ENCODE results near the gene LRMDA.

LRMDA gene

GRCh38 chr10:75836064-75836463 lies 404.6 kb downstream of the LRMDA start:
- DNase-seq (ENCODE audit: low spot score), result no peak

DNA sequence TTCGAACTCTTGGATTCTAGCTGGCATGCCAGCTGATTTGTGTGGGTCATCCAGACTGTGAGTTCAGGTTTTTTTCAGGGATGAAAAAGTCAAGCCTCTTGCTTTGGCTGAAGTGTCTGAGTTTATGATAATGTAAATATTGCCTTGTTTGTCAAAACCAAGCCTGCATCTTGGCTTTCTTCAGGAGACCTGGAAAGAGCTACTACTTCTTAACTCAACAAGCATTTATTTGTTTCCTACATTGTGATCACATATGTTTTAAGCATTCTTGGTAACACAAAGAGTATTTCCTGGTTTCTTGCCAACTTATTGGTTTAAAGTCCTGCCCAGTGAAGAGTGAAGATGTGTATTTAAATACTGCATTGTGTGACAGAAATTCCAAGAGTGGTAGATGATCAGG lies 407.1 kb downstream of the LRMDA start:
- no peak for DNase-seq (ENCODE audit: low spot score)

GRCh38 chr10:75839020-75839419 lies 407.6 kb downstream of the LRMDA start:
- DNase-seq (ENCODE audit: low spot score), result no peak

DNA sequence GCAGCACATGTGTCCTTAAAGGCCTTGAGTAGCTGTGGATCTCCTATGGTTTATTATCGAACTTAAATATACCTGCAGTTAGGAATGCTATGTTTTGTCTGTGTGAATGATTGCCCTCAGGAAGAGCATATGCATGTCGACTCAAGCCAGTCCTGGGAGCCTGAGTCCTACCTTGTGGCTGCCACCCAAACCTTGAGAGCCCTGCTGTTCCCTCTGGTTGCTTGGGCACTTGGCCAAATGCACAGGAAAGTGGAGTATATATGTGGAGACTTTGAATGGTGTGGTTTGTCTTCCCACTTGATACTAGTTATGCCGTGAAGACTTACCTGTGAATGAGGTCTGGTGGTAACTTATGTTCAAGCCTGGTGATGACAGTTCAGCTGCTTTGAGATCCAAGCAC lies 409.8 kb downstream of the LRMDA start:
- DNase-seq (ENCODE audit: low spot score), result no peak

DNA sequence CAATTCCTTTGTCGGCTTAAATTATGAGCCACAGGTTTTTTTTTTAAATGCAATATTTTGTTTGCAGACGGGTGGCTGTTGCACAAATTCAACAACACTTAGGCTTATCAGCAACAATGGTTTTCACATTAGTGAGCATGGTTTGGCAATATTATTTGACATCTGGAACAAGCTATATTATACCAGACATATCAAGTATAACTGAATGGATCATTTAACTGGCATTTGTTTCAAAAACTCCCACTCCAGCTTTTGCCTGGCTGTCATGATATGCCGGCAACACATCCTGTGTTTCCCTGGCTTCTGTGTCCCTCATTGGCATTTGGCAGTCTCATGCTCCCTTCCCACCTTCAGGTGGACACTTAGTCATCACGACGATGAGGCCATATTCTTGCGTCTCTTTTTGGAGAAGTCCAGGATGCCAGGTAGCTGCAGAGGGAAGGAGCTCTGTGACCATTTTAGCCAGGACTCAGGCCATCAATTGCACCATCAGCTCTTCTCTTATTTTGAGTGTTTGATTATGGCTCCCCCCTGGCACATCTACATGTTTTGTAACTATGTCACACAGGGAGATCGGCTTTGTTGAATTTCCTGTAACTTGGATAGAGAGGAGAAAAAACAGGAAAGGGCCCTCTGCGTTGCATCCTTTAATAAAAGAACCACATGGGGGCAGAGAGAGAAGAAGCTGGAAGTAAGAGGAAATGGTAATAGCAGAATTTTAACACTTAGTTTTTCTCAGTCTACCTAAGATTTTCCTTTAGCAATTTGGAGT lies 413.9 kb downstream of the LRMDA start:
- DNase-seq (ENCODE audit: low spot score), result no peak

DNA sequence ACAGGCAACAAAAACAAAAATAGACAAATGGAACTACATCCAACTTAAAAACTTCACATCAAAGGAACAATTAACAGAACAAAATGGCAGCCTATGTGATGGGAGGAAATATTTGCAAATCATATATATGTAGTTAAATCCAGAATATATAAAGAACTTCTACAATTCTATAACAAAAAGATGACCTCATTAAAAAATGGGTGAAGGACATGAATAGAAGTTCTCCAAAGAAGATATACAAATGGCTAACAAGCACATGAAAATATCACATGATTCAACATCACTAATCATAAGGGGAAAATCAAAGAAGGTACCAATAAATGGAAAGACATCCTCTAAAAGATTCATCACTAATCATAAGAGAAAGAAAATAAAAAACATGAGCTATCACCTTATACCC lies 416.1 kb downstream of the LRMDA start:
- DNase-seq (ENCODE audit: low spot score), result no peak

- no peak for DNase-seq (ENCODE audit: low spot score)
Observed at GRCh38 chr10:75851580-75852345, 420.3 kb downstream of the LRMDA start.

DNA sequence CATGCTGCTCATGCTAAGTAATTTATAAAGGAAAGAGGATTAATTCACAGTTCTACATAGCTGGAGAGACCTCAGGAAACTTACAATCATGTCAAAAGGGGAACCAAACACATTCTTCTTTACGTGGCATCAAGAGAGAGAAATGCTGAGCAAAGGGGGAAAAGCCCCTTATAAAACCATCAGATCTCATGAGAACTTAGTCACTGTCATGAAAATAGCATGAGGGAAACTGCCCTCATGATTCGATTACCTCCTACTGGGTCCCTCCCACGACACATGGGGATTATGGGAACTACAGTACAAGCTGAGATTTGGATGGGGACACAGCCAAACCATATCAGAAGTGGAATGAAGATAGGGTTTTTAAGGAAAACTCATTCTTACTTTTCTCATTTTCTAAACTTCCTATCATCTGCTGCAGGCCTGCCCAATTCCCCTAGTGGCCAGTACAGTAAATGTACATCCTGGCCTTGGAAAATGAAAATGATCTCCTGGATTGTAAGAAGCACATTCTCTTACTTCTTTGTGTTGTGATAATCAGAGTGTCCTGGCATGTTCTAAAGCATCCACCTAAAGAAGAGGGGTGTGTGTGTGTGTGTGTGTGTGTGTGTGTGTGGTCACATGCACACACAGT lies 421.5 kb downstream of the LRMDA start:
- no peak for DNase-seq (ENCODE audit: low spot score)

DNA sequence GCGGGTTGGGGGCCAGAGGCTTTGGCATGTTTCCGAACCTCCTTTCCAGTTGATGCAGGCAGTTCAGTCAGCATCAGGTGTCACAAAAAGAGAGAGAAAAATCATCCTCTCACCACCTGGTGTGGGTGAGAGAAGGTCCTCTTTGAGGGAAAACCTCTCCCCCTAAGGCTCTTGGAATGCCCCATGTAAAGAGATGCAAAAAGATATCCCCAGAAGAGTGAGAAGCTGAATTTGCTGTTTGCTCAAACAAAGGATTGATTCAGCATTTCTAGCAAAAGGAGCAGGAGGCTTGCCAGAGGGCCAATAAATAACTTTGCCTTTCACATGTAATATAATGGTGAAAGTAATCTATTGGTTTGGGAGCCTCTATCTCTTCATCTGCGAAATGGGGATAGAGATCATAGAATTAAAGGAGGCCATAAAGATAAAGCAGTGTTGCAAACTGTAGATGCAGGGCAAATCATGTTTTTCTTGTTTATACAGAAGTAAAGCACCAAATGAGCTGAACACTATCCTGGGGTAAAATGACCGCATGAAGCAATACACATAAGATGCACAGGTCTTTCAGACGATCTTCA lies 425.9 kb downstream of the LRMDA start:
- DNase-seq (ENCODE audit: low spot score), result no peak

GRCh38 chr10:75857896-75858295 lies 426.5 kb downstream of the LRMDA start:
- no peak for DNase-seq (ENCODE audit: low spot score)

GRCh38 chr10:75858339-75858738 lies 426.9 kb downstream of the LRMDA start:
- DNase-seq (ENCODE audit: low spot score), result no peak

DNA sequence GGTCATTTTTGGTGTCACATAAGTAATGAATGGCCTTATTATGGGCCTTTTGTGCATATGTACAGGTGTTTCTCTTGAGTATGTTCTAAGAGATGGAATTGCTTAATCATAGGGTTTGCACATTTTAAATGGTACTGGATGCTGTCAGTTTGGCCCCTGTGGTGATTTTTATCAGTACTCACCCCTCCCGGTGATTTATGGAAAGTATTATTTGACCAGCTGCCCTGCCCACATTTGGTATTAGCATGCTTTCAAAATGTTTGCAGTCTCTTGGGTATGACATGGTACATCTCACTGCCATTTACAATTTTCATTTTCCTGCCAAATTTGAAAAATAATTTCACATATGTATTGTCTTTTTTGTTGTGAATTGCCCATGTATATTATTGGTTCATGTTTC lies 427.7 kb downstream of the LRMDA start:
- no peak for DNase-seq (ENCODE audit: low spot score)

DNA sequence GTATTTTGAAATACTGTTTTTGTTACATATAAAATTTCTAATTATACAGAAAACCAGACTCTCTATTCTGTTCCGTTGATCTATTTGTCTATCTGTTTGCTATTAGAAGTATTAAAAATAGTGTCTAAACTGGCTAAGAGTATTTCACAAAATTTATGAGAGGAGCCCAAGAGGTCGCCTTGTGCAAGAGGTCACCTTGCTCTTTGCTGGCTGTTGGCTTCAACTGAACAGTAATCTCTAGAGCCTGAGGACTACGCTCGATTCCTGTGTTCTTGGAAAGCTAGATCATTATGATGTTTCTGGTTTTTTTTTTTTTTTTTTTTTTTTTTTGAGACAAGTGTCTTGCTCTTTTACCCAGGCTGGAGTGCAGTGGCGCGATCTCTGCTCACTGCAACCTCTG lies 428.6 kb downstream of the LRMDA start:
- DNase-seq (ENCODE audit: low spot score), result no peak

GRCh38 chr10:75861582-75861981 lies 430.2 kb downstream of the LRMDA start:
- DNase-seq (ENCODE audit: low spot score), result no peak

DNA sequence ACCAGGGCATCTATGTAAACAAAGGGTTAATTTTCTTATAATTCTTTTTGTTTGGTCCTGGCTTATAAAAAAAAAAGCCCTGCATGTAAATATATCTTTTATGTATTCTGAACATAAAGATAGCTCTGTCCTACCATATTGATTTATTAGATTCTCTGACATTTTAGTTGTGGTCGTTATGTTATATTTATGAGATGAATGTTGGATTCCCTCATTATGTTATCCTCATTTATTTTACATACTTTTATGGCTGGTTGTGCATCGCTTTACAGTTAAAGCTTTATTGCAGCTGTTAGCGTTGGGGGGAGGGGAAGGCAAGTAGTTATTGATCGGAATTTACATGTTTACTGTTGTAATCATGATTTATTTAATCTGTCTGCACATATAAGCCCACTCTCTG lies 431.5 kb downstream of the LRMDA start:
- no peak for DNase-seq (ENCODE audit: low spot score)

- DNase-seq (ENCODE audit: low spot score), result no peak
Observed at GRCh38 chr10:75864717-75865116, 433.3 kb downstream of the LRMDA start.

GRCh38 chr10:75865413-75866299 lies 434.2 kb downstream of the LRMDA start:
- no peak for DNase-seq (ENCODE audit: low spot score)

- DNase-seq (ENCODE audit: low spot score), result no peak
Observed at GRCh38 chr10:75866300-75866625, 434.8 kb downstream of the LRMDA start.

DNA sequence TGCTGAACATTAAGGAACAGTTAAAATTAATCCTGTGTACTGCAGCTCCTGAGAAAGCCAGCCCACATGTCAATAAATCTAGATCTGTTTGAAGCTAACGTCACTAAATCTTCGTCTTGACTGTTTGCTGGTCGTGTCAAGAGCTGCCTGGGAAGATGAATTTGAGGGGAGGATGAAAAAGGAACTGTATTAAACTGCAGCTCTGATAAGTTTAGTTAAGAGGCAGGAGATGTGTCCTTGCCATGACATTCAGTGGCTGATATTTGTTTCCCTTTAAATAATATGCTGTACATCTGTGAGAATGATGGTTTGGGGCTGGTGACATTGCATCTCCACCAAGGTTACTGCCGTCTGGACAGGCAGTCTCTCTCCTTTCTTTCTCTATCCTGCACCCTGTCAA lies 435.3 kb downstream of the LRMDA start:
- DNase-seq (ENCODE audit: low spot score), result no peak

- DNase-seq (ENCODE audit: low spot score), result no peak
Observed at GRCh38 chr10:75868574-75868973, 437.1 kb downstream of the LRMDA start.

GRCh38 chr10:75870039-75870645 lies 438.7 kb downstream of the LRMDA start:
- DNase-seq (ENCODE audit: low spot score), result no peak

All from putamen (tissue), 1 donor.